HepG2 (cell line): Measurements from ENCODE around the gene ARHGAP31. TPM values are rescaled to one million over a fixed set of nuclear protein-coding genes. Genes with fewer than 3 reads are reported as not detected.

ENCODE experiments used
- CBFB ChIP-seq: sonication (generic); formaldehyde crosslinking; IDR thresholded peaks from 2 replicates; pipeline ENCODE4 v1.4.0; 2020; ENCODE audit warnings: missing genetic modification reagents
- CSRNP1 ChIP-seq: sonication (generic); formaldehyde crosslinking; IDR thresholded peaks from 2 replicates; pipeline ENCODE4 v1.8.1; 2023; ENCODE audit warnings: mild to moderate bottlenecking, missing genetic modification reagents
- EZH2 ChIP-seq: conservative IDR thresholded peaks from 2 replicates; pipeline ENCODE4 v1.6.1; 2012; ENCODE audit warnings: mild to moderate bottlenecking, low read depth, low read length, moderate library complexity
- GABPA ChIP-seq, 2 experiments: IDR thresholded peaks; 2 replicates each; pipeline ENCODE4 v1.6.1; 2011 to 2016; ENCODE audit warnings: low read depth in 2 of 2, low read length in 1 of 2, missing biosample characterization in 1 of 2, missing genetic modification characterization in 1 of 2
- MTF2 ChIP-seq: sonication (generic); formaldehyde crosslinking; IDR thresholded peaks from 2 replicates; pipeline ENCODE4 v1.5.0; 2020; ENCODE audit warnings: missing genetic modification reagents, borderline replicate concordance
- RAD21 ChIP-seq: fragments of 450-650 bp; formaldehyde crosslinking; IDR thresholded peaks from 2 replicates; pipeline ENCODE4 v1.5.0; 2020; ENCODE audit warnings: mild to moderate bottlenecking
- SP1 ChIP-seq, 2 experiments: fragments of 450-650 bp in 1 of 2; sonication (generic) in 1 of 2; formaldehyde crosslinking in 1 of 2; IDR thresholded peaks; 2 replicates each; pipeline versions ENCODE4 v1.4.0 to v1.6.1; 2016 to 2020; ENCODE audit warnings: missing genetic modification reagents in 1 of 2
- U2AF1 ChIP-seq: fragments of 200-400 bp; formaldehyde crosslinking; optimal IDR thresholded peaks from 2 replicates; pipeline ENCODE3; 2017; ENCODE audit warnings: mild to moderate bottlenecking, low read depth, low read length
- ZBTB40 ChIP-seq, 2 experiments: fragments of 450-650 bp in 1 of 2; sonication (generic) in 1 of 2; formaldehyde crosslinking in 1 of 2; IDR thresholded peaks; 2 replicates each; pipeline versions ENCODE4 v1.6.1 to v1.8.0; 2016 to 2022; ENCODE audit warnings: antibody characterized with exemption in 1 of 2, mild to moderate bottlenecking in 1 of 2, missing genetic modification reagents in 1 of 2
- ZC3H4 ChIP-seq: sonication (generic); formaldehyde crosslinking; IDR thresholded peaks from 2 replicates; pipeline ENCODE4 v1.4.0; 2020; ENCODE audit warnings: missing genetic modification reagents, borderline replicate concordance
- ZNF10 ChIP-seq: sonication (generic); formaldehyde crosslinking; IDR thresholded peaks from 2 replicates; pipeline ENCODE4 v1.4.0; 2020; ENCODE audit warnings: mild to moderate bottlenecking, low read depth, missing genetic modification reagents, borderline replicate concordance
- ZNF224 ChIP-seq: sonication (generic); formaldehyde crosslinking; IDR thresholded peaks from 2 replicates; pipeline ENCODE4 v1.5.0; 2020; ENCODE audit warnings: mild to moderate bottlenecking, missing genetic modification reagents
- ZNF253 ChIP-seq: sonication (generic); formaldehyde crosslinking; IDR thresholded peaks from 2 replicates; pipeline ENCODE4 v1.8.0; 2022; ENCODE audit warnings: mild to moderate bottlenecking, missing genetic modification reagents, borderline replicate concordance
- ZNF558 ChIP-seq: sonication (generic); formaldehyde crosslinking; IDR thresholded peaks from 2 replicates; pipeline ENCODE4 v1.9.0; 2022; ENCODE audit warnings: mild to moderate bottlenecking, missing genetic modification reagents, borderline replicate concordance
- ZNF83 ChIP-seq: sonication (generic); formaldehyde crosslinking; IDR thresholded peaks from 2 replicates; pipeline ENCODE4 v1.4.0; 2020; ENCODE audit warnings: missing genetic modification reagents, mild to moderate bottlenecking, borderline replicate concordance
- polyA plus RNA-seq, 8 experiments: library from polyadenylated mRNA; depleted of rRNA in 3 of 8; stranded (reverse) in 7 of 8; unstranded in 1 of 8; fragments of >200 nt; fragmentation: Illumina TruSeq in 4 of 8; extraction: Trizol in 4 of 8; gene quantifications; 2 replicates each; pipeline versions ENCODE4 v1.2.1 to v1.2.3, GENCODE V29; 2011 to 2016; ENCODE audit warnings: low read depth in 4 of 8, missing spikeins in 1 of 8, mixed read lengths in 1 of 8; ENCODE audit not compliant: insufficient read depth in 1 of 8
- total RNA-seq, 5 experiments: library from RNA; depleted of rRNA; stranded (reverse); fragments of >200 nt; fragmentation: Illumina TruSeq; extraction: Trizol; gene quantifications; 2 replicates each; pipeline ENCODE4 v1.2.3, GENCODE V29; 2016; ENCODE audit warnings: low read depth in 1 of 5

ARHGAP31 gene
- total and polyA plus RNA-seq, 2 of the 13 experiments (the other 11 are each of a cell fraction or from before 2014, with no cell fraction given), result not detected

- TF ChIP-seq ZNF10 (CRISPR knock-in tag) (no peak), ZNF224 (CRISPR knock-in tag) (0 out of 2 replicates have a peak, but pooled peaks have one; percentile 91), GABPA (IDR thresholded peaks at IDR 0.05; ENCODE audit: low read depth, low read length) (peak; percentile 82), GABPA (CRISPR knock-in tag; IDR thresholded peaks at IDR 0.05; ENCODE audit: low read depth) (peak; percentile 97), CBFB (CRISPR knock-in tag) (peak; percentile 90), MTF2 (no peak), ZNF558 (CRISPR knock-in tag) (no peak), RAD21 (CRISPR knock-in tag) (no peak; the same call in 1 of the 2 replicates), EZH2 (no peak), U2AF1 (peak; percentile 49), SP1 (IDR thresholded peaks at IDR 0.05) (no peak), SP1 (CRISPR knock-in tag; IDR thresholded peaks at IDR 0.05) (peak; percentile 80), ZNF253 (CRISPR knock-in tag) (no peak), CSRNP1 (CRISPR knock-in tag) (peak; percentile 39; the same call in 1 of the 2 replicates), ZBTB40 (IDR thresholded peaks at IDR 0.05) (no peak), ZBTB40 (CRISPR knock-in tag; IDR thresholded peaks at IDR 0.05) (no peak; the same call in 1 of the 2 replicates), ZNF83 (CRISPR knock-in tag) (no peak; the same call in 1 of the 2 replicates), ZC3H4 (no peak)
Observed at GRCh38 chr3:119463171-119464169, 169.3 kb downstream of the ARHGAP31 start, which contains the start of gene TMEM39A (continued).
